H1 (cell line): ENCODE measurements around the gene TBX21. TPM values are rescaled to one million over a fixed set of nuclear protein-coding genes. Genes with fewer than 3 reads are reported as not detected.

Source experiments
- CBX8 ChIP-seq: fragments of 300-800, 300-1000 bp; sonication (generic); IDR thresholded peaks from 2 replicates; pipeline ENCODE4 v1.7.1; 2016; ENCODE audit warnings: low read depth, low read length, borderline replicate concordance
- CHD2 ChIP-seq: IDR thresholded peaks from 2 replicates; pipeline ENCODE4 v1.6.1; 2012; ENCODE audit warnings: low read length, improper control_type of control experiment
- EGR1 ChIP-seq: IDR thresholded peaks from 2 replicates; pipeline ENCODE4 v1.6.1; 2011; ENCODE audit warnings: low read depth, low read length, borderline replicate concordance
- NRF1 ChIP-seq: IDR thresholded peaks from 2 replicates; pipeline ENCODE4 v1.6.1; 2011; ENCODE audit warnings: mild to moderate bottlenecking, low read depth, low read length, improper control_type of control experiment
- POLR2AphosphoS5 ChIP-seq: IDR thresholded peaks from 2 replicates; pipeline ENCODE4 v1.6.1; 2011; ENCODE audit warnings: low read depth, low read length
- RXRA ChIP-seq: IDR thresholded peaks from 2 replicates; pipeline ENCODE4 v1.6.1; 2011; ENCODE audit warnings: low read depth, mild to moderate bottlenecking, low read length, moderate library complexity; ENCODE audit not compliant: insufficient read depth
- TBP ChIP-seq: IDR thresholded peaks from 2 replicates; pipeline ENCODE4 v1.6.1; 2011; ENCODE audit warnings: low read depth, low read length, improper control_type of control experiment
- polyA plus RNA-seq, 7 experiments: library from polyadenylated mRNA; depleted of rRNA in 3 of 7; stranded (reverse) in 5 of 7; unstranded in 2 of 7; fragments of >200 nt in 5 of 7; fragments of 200-250 nt in 2 of 7; gene quantifications; 1 replicate in 5 of 7; 2 replicates in 1 of 7; 4 replicates in 1 of 7; pipeline versions ENCODE4 v1.2.1 to v1.2.3, GENCODE V29; 2011 to 2013; ENCODE audit warnings: missing spikeins in 2 of 7, mixed read lengths in 2 of 7
- total RNA-seq: library from RNA; stranded (reverse); fragmentation: NEBNext Ultra II Directional; extraction: Animal tissue kit (Norgen Biotek cat#: 25700); gene quantifications from 2 replicates; pipeline ENCODE4 v1.2.1, GENCODE V29; 2021

The TBX21 gene
- total and polyA plus RNA-seq, 2 of the 8 experiments (the other 6 are each of a cell fraction or from before 2014, with no cell fraction given): not detected

- TF ChIP-seq CBX8: no peak
- no peak for TF ChIP-seq RXRA
- no peak for TF ChIP-seq EGR1
- TF ChIP-seq POLR2AphosphoS5: no peak
- TF ChIP-seq TBP: no peak
- TF ChIP-seq CHD2: no peak
- no peak for TF ChIP-seq NRF1
Measured at GRCh38 chr17:47792979-47793378, 59.9 kb downstream of the TBX21 start (continued).

Other genes starting within 250 kb of the TBX21 start
- gene NPEPPS, start 202.1 kb upstream of the TBX21 start, total RNA-seq: 113 and 118 TPM in 2 replicates
- gene NPEPPS, start 202.1 kb upstream of the TBX21 start, polyA plus RNA-seq (2011; rRNA removed): 53.6 and 56.5 TPM in 2 replicates
- gene KPNB1, start 83.3 kb upstream of the TBX21 start, total RNA-seq: 625 and 635 TPM in 2 replicates
- gene KPNB1, start 83.3 kb upstream of the TBX21 start, polyA plus RNA-seq (2011; rRNA removed): 142 and 171 TPM in 2 replicates
- gene TBKBP1, start 39.1 kb upstream of the TBX21 start, total RNA-seq: 15.1 and 16.7 TPM in 2 replicates
- 6.3 and 9.3 TPM in 2 replicates for gene TBKBP1, start 39.1 kb upstream of the TBX21 start, polyA plus RNA-seq (2011; rRNA removed)
- 8.9 and 9.6 TPM in 2 replicates for gene OSBPL7, start 88.6 kb downstream of the TBX21 start, total RNA-seq
- 7.2 and 10.0 TPM in 2 replicates for gene OSBPL7, start 88.6 kb downstream of the TBX21 start, polyA plus RNA-seq (2011; rRNA removed)
- 83.0 and 85.3 TPM in 2 replicates for gene MRPL10, start 98.3 kb downstream of the TBX21 start, total RNA-seq
- gene MRPL10, start 98.3 kb downstream of the TBX21 start, polyA plus RNA-seq (2011; rRNA removed): 213 and 214 TPM in 2 replicates
- gene LRRC46, start 98.4 kb downstream of the TBX21 start, total RNA-seq: 0.36 TPM in 1 of 2 replicates, not detected in the other
- gene LRRC46, start 98.4 kb downstream of the TBX21 start, polyA plus RNA-seq (2011; rRNA removed): 0.16 and 0.18 TPM in 2 replicates
- gene SCRN2, start 108.0 kb downstream of the TBX21 start, total RNA-seq: 24.4 and 27.4 TPM in 2 replicates
- 42.3 and 61.1 TPM in 2 replicates for gene SCRN2, start 108.0 kb downstream of the TBX21 start, polyA plus RNA-seq (2011; rRNA removed)
- 1.5 and 1.6 TPM in 2 replicates for gene SP6, start 117.9 kb downstream of the TBX21 start, total RNA-seq
- gene SP6, start 117.9 kb downstream of the TBX21 start, polyA plus RNA-seq (2011; rRNA removed): 1.2 and 1.5 TPM in 2 replicates
- 11.0 and 13.8 TPM in 2 replicates for gene SP2, start 163.0 kb downstream of the TBX21 start, total RNA-seq
- gene SP2, start 163.0 kb downstream of the TBX21 start, polyA plus RNA-seq (2011; rRNA removed): 5.6 and 9.5 TPM in 2 replicates
- gene PNPO, start 208.3 kb downstream of the TBX21 start, total RNA-seq: 7.0 and 8.8 TPM in 2 replicates
- 7.5 and 8.1 TPM in 2 replicates for gene PNPO, start 208.3 kb downstream of the TBX21 start, polyA plus RNA-seq (2011; rRNA removed)
- 0.26 and 0.34 TPM in 2 replicates for gene PRR15L, start 224.6 kb downstream of the TBX21 start, total RNA-seq
- gene PRR15L, start 224.6 kb downstream of the TBX21 start, polyA plus RNA-seq (2011; rRNA removed): 1.1 TPM in 2 replicates
- 88.2 and 97.6 TPM in 2 replicates for gene CDK5RAP3, start 237.9 kb downstream of the TBX21 start, total RNA-seq
- gene CDK5RAP3, start 237.9 kb downstream of the TBX21 start, polyA plus RNA-seq (2011; rRNA removed): 93.2 and 119 TPM in 2 replicates